Neural progenitor cell (in vitro differentiated cells): Measurements from ENCODE around the gene PC. TPM values are rescaled to one million over a fixed set of nuclear protein-coding genes. Genes with fewer than 3 reads are reported as not detected.
A peak's percentile ranks its signal among the peaks of the same experiment; 100 is the strongest.

ENCODE experiments used
- DNase-seq: peaks from one replicate; pipeline ENCODE4 v3.0.0-alpha.2; 2016; ENCODE audit warnings: low spot score
- H2AFZ ChIP-seq: fragments of 200-600 bp; sonication (generic); replicated peaks from 2 replicates; pipeline ENCODE4 v1.6.1; 2016; ENCODE audit warnings: antibody characterized with exemption
- H3F3A ChIP-seq: fragments of 200-600 bp; sonication (generic); 2 replicates; pipeline ENCODE4 v1.6.1; 2016; ENCODE audit warnings: antibody characterized with exemption, low read depth
- H3K27ac ChIP-seq: fragments of 200-600 bp; sonication (generic); 2 replicates; pipeline ENCODE4 v1.5.1; 2016; ENCODE audit warnings: mild to moderate bottlenecking
- H3K27me3 ChIP-seq: fragments of 200-600 bp; sonication (generic); 2 replicates; pipeline ENCODE4 v1.6.1; 2016; ENCODE audit warnings: mild to moderate bottlenecking, moderate library complexity
- H3K36me3 ChIP-seq: fragments of 200-600 bp; sonication (generic); 2 replicates; pipeline ENCODE4 v1.5.1; 2016
- H3K4me1 ChIP-seq: fragments of 200-600 bp; sonication (generic); 2 replicates; pipeline ENCODE4 v1.6.1; 2016; ENCODE audit warnings: mixed run types
- H3K4me2 ChIP-seq: fragments of 200-600 bp; sonication (generic); 2 replicates; pipeline ENCODE4 v1.6.1; 2016
- H3K4me3 ChIP-seq: fragments of 200-600 bp; sonication (generic); 2 replicates; pipeline ENCODE4 v1.5.1; 2016
- H3K79me2 ChIP-seq: fragments of 200-600 bp; sonication (generic); 2 replicates; pipeline ENCODE4 v1.6.1; 2016; ENCODE audit warnings: low read depth
- H3K9ac ChIP-seq: fragments of 200-600 bp; sonication (generic); 2 replicates; pipeline ENCODE4 v1.6.1; 2016
- H3K9me3 ChIP-seq: fragments of 200-600 bp; sonication (generic); 2 replicates; pipeline ENCODE4 v1.5.1; 2016; ENCODE audit warnings: low read depth
- H4K20me1 ChIP-seq: fragments of 200-600 bp; sonication (generic); 2 replicates; pipeline ENCODE4 v1.6.1; 2016; ENCODE audit warnings: low read depth
- H3K27ac Mint-ChIP-seq: 3 replicates; pipeline ENCODE4 v1.8.0; 2021; ENCODE audit warnings: mixed read lengths
- H3K27me3 Mint-ChIP-seq: 2 replicates; pipeline ENCODE4 v1.8.0; 2022; ENCODE audit warnings: low read depth, mild to moderate bottlenecking, inconsistent platforms, moderate library complexity, mixed read lengths; ENCODE audit not compliant: insufficient read depth
- H3K36me3 Mint-ChIP-seq: 3 replicates; pipeline ENCODE4 v1.8.0; 2021; ENCODE audit warnings: mixed read lengths
- H3K4me1 Mint-ChIP-seq: 3 replicates; pipeline ENCODE4 v1.8.0; 2021; ENCODE audit warnings: mixed read lengths
- H3K4me3 Mint-ChIP-seq: 3 replicates; pipeline ENCODE4 v1.8.0; 2021; ENCODE audit warnings: mild to moderate bottlenecking, moderate library complexity, mixed read lengths
- H3K9me3 Mint-ChIP-seq: 3 replicates; pipeline ENCODE4 v1.8.0; 2020; ENCODE audit warnings: mixed read lengths
- EZH2 ChIP-seq: fragments of 200-600 bp; sonication (generic); IDR thresholded peaks from 2 replicates; pipeline ENCODE4 v1.6.1; 2017; ENCODE audit warnings: antibody characterized with exemption, mild to moderate bottlenecking, moderate library complexity
- EZH2phosphoT487 ChIP-seq: fragments of 200-600 bp; sonication (generic); IDR thresholded peaks from 2 replicates; pipeline ENCODE4 v1.6.1; 2017; ENCODE audit warnings: antibody characterized with exemption
- total RNA-seq: library from RNA; depleted of rRNA; stranded (reverse); fragments of >200 nt; gene quantifications from 2 replicates; pipeline ENCODE4 v1.2.3, GENCODE V29; 2015; ENCODE audit warnings: low replicate concordance
- TF ChIP-seq, protein P1 (sequence below): fragments of 200-600 bp; sonication (generic); IDR thresholded peaks from 2 replicates; pipeline ENCODE4 v1.5.1; 2017; ENCODE audit warnings: antibody characterized with exemption, mild to moderate bottlenecking

The PC gene
- total RNA-seq, 1 donor from 2014 or later: 11.4 TPM

- Histone ChIP-seq H3K27me3 (no peaks in the 10 kb centered on the region), H3K9me3 (no peaks in the 10 kb centered on the region), H3K9ac (no peak overlapping the region), H3F3A (no peaks in the 10 kb centered on the region), H3K4me2 (no peak overlapping the region), H3K4me1 (no peaks in the 10 kb centered on the region), H2AFZ (no peak overlapping the region), H3K36me3 (no peaks in the 10 kb centered on the region), H3K27ac (no peak overlapping the region), H3K4me3 (no peak overlapping the region), H4K20me1 (no peaks in the 10 kb centered on the region), H3K79me2 (no peaks in the 10 kb centered on the region)
- DNase-seq: no peak
- peaks cover 13% of the 10 kb centered on the region for H3K4me1 Mint-ChIP-seq
- TF ChIP-seq, protein P1, sequence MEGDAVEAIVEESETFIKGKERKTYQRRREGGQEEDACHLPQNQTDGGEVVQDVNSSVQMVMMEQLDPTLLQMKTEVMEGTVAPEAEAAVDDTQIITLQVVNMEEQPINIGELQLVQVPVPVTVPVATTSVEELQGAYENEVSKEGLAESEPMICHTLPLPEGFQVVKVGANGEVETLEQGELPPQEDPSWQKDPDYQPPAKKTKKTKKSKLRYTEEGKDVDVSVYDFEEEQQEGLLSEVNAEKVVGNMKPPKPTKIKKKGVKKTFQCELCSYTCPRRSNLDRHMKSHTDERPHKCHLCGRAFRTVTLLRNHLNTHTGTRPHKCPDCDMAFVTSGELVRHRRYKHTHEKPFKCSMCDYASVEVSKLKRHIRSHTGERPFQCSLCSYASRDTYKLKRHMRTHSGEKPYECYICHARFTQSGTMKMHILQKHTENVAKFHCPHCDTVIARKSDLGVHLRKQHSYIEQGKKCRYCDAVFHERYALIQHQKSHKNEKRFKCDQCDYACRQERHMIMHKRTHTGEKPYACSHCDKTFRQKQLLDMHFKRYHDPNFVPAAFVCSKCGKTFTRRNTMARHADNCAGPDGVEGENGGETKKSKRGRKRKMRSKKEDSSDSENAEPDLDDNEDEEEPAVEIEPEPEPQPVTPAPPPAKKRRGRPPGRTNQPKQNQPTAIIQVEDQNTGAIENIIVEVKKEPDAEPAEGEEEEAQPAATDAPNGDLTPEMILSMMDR: no peak
- TF ChIP-seq EZH2: no peak
- no peak for TF ChIP-seq EZH2phosphoT487
- H3K9me3 Mint-ChIP-seq: peaks cover 2% of the 10 kb centered on the region
- no peaks in the 10 kb centered on the region for H3K36me3 Mint-ChIP-seq
- H3K27ac Mint-ChIP-seq: no peak overlapping the region
- peaks cover 4% of the 10 kb centered on the region for H3K27me3 Mint-ChIP-seq
- no peak overlapping the region for H3K4me3 Mint-ChIP-seq
These were observed 18.7 kb upstream of the PC start for GRCh38 chr11:66976925-66977324.

DNA sequence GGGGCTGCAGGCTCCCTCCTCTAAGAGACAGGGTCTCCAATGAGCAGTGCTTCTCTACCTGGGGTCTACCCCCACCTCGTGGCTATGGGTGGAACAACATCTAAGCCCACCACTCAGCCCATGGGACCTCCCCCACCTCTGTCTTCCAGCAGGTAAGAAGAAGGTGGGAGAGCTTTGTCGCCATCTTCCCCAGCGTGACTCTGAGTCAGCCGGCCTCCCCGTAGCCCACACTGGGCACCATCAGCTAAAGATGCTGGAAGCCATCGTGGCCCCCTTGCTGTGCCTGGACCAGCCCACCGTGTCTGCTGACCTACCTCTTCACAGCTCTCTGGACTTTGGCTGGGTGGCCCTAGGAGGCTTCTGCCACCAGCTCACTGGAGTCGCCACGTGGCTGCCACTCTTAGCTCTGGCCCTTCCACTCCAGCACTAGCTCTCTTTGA is 17.9 kb upstream of the PC start:
- Histone ChIP-seq H3F3A (no peaks in the 10 kb centered on the region), H3K4me1 (no peaks in the 10 kb centered on the region), H3K36me3 (no peaks in the 10 kb centered on the region), H4K20me1 (no peaks in the 10 kb centered on the region), H3K4me3 (no peak overlapping the region), H2AFZ (peak overlapping the region; percentile 63), H3K79me2 (no peaks in the 10 kb centered on the region), H3K27ac (no peak overlapping the region), H3K27me3 (no peaks in the 10 kb centered on the region), H3K9ac (no peak overlapping the region), H3K4me2 (no peak overlapping the region), H3K9me3 (no peaks in the 10 kb centered on the region)
- Mint-ChIP-seq H3K27me3 (peaks cover 4% of the 10 kb centered on the region), H3K9me3 (peaks cover 2% of the 10 kb centered on the region), H3K4me3 (peak overlapping the region; percentile 15), H3K36me3 (no peaks in the 10 kb centered on the region), H3K4me1 (peaks cover 13% of the 10 kb centered on the region), H3K27ac (peak overlapping the region; percentile 76)
- TF ChIP-seq EZH2: no peak
- TF ChIP-seq, protein P1: peak; percentile 82
- TF ChIP-seq EZH2phosphoT487: no peak
- peak; percentile 76 for DNase-seq

- no peaks in the 10 kb centered on the region for H3F3A ChIP-seq
- H3K4me3 Mint-ChIP-seq: peak overlapping the region; percentile 4
- H3K4me1 ChIP-seq: no peaks in the 10 kb centered on the region
- H3K27ac Mint-ChIP-seq: peak overlapping the region; percentile 76
- H3K9me3 Mint-ChIP-seq: peaks cover 2% of the 10 kb centered on the region
- TF ChIP-seq, protein P1: no peak
- TF ChIP-seq EZH2phosphoT487: no peak
- H3K27me3 Mint-ChIP-seq: peaks cover 4% of the 10 kb centered on the region
- H3K27ac ChIP-seq: no peak overlapping the region
- no peaks in the 10 kb centered on the region for H4K20me1 ChIP-seq
- H3K9me3 ChIP-seq: no peaks in the 10 kb centered on the region
- peaks cover 17% of the 10 kb centered on the region for H3K4me1 Mint-ChIP-seq
- no peaks in the 10 kb centered on the region for H3K79me2 ChIP-seq
- no peak overlapping the region for H3K4me3 ChIP-seq
- H3K4me2 ChIP-seq: no peak overlapping the region
- no peak overlapping the region for H2AFZ ChIP-seq
- H3K36me3 Mint-ChIP-seq: no peaks in the 10 kb centered on the region
- no peak for DNase-seq
- H3K27me3 ChIP-seq: no peaks in the 10 kb centered on the region
- no peaks in the 10 kb centered on the region for H3K36me3 ChIP-seq
- no peak overlapping the region for H3K9ac ChIP-seq
These were observed 17.3 kb upstream of the PC start for GRCh38 chr11:66975405-66976027.
